K562 (cell line): Measurements from ENCODE around the gene CTBP2. TPM values are rescaled to one million over a fixed set of nuclear protein-coding genes. Genes with fewer than 3 reads are reported as not detected.

Source experiments
- ATAC-seq: fragments of 200-7000 bp; cut with Tn5 transposase; 3 replicates; pipeline ENCODE4 v1.9.1; 2020; ENCODE audit warnings: moderate library complexity
- BruUV-seq: library from RNA; stranded (reverse); fragments of 400-500 nt; replicated peaks from 2 replicates; lab custom pipeline; 2021; lab: Mats Ljungman, UMichigan
- CTCF ChIA-PET: fragments of 300-600 bp; formaldehyde crosslinking; extraction: SDS; loops from one replicate; lab custom pipeline; 2021; ENCODE audit warnings: low intra/inter-chr PET ratio; lab: Yijun Ruan, JAX
- POLR2A ChIA-PET: fragments of 300-600, 350-650 bp; sonication (Branson Sonifier 250); formaldehyde crosslinking; extraction: SDS; loops from one replicate; lab custom pipeline; 2021; ENCODE audit warnings: antibody characterized with exemption, inconsistent platforms; lab: Yijun Ruan, JAX
- DNase-seq, 4 experiments: peaks; one replicate each; pipeline versions ENCODE4 v3.0.0 to v3.0.0-alpha.2; 2011 to 2018; ENCODE audit warnings: low spot score in 3 of 4, mixed read lengths in 3 of 4; ENCODE audit errors: extremely low read depth in 1 of 4
- FAIRE-seq: peaks from 2 replicates; lab custom pipeline; 2011; peaks lifted over from hg19 to GRCh38; lab: Jason Lieb, UNC
- H2AFZ ChIP-seq: 2 replicates; pipeline ENCODE4 v1.6.0; 2011; ENCODE audit warnings: low read depth, low read length, control low read depth, inconsistent platforms
- H3K27ac ChIP-seq: fragments of 200-600 bp; 3 replicates; pipeline ENCODE4 v1.8.0; 2011; ENCODE audit warnings: low read depth, mild to moderate bottlenecking, control low read depth, inconsistent platforms, low read length, moderate library complexity, mixed read lengths; ENCODE audit errors: extremely low read depth
- H3K27me3 ChIP-seq, 2 experiments: fragments of 300-600 bp in 1 of 2; 2 replicates in 1 of 2; 3 replicates in 1 of 2; pipeline versions ENCODE4 v1.6.0 to v1.8.0; 2011; ENCODE audit warnings: inconsistent platforms in 2 of 2, low read length in 2 of 2, mild to moderate bottlenecking in 1 of 2, mixed read lengths in 1 of 2, moderate library complexity in 1 of 2; ENCODE audit not compliant: control insufficient read depth in 2 of 2, insufficient read depth in 2 of 2
- H3K36me3 ChIP-seq: fragments of 300-600 bp; 3 replicates; pipeline ENCODE4 v1.8.0; 2011; ENCODE audit warnings: mild to moderate bottlenecking, low read length, inconsistent platforms; ENCODE audit not compliant: control insufficient read depth, insufficient read depth
- H3K4me1 ChIP-seq, 2 experiments: fragments of 200-600 bp in 1 of 2; replicated peaks in 1 of 2; 2 replicates in 1 of 2; 3 replicates in 1 of 2; pipeline versions ENCODE4 v1.5.1 to v1.8.0; 2011; ENCODE audit warnings: inconsistent platforms in 2 of 2, low read length in 2 of 2, mild to moderate bottlenecking in 1 of 2, mixed read lengths in 1 of 2, moderate library complexity in 1 of 2; ENCODE audit not compliant: control insufficient read depth in 2 of 2, insufficient read depth in 2 of 2
- H3K4me2 ChIP-seq: 2 replicates; pipeline ENCODE4 v1.6.1; 2011; ENCODE audit warnings: low read length, control low read depth, inconsistent platforms, mixed read lengths; ENCODE audit not compliant: insufficient read depth
- H3K4me3 ChIP-seq: fragments of 200-600 bp; sonication (generic), shearing (Covaris generic); 2 replicates; pipeline ENCODE4 v1.5.1; 2016; ENCODE audit warnings: control low read depth, inconsistent platforms
- H3K79me2 ChIP-seq: fragments of 200-600 bp; 3 replicates; pipeline ENCODE4 v1.8.0; 2011; ENCODE audit warnings: low read length, inconsistent platforms; ENCODE audit not compliant: control insufficient read depth, insufficient read depth
- H3K9ac ChIP-seq, 2 experiments: 2 replicates each; pipeline versions ENCODE4 v1.6.0 to v1.6.1; 2011; ENCODE audit warnings: low read depth in 2 of 2, low read length in 2 of 2, control low read depth in 1 of 2, inconsistent platforms in 1 of 2, mild to moderate bottlenecking in 1 of 2, mixed read lengths in 1 of 2; ENCODE audit not compliant: insufficient read depth in 1 of 2
- H3K9me1 ChIP-seq: one replicate; pipeline ENCODE4 v1.6.0; 2011; ENCODE audit warnings: inconsistent platforms, mild to moderate bottlenecking, low read length, moderate library complexity; ENCODE audit not compliant: control insufficient read depth, insufficient read depth
- H3K9me3 ChIP-seq: replicated peaks from 2 replicates; pipeline ENCODE4 v1.5.1; 2011; ENCODE audit warnings: low read depth, low read length, inconsistent platforms; ENCODE audit not compliant: control insufficient read depth, insufficient read depth
- H4K20me1 ChIP-seq: replicated peaks from 2 replicates; pipeline ENCODE4 v1.6.1; 2011; ENCODE audit warnings: low read length, inconsistent platforms, mixed read lengths; ENCODE audit not compliant: control insufficient read depth, insufficient read depth
- COPS2 ChIP-seq: fragments of 450-650 bp; conservative IDR thresholded peaks from 2 replicates; pipeline ENCODE4 v1.6.1; 2016; ENCODE audit warnings: mild to moderate bottlenecking, moderate library complexity
- HIVEP1 ChIP-seq: fragments of 250-450 bp; sonication (Bioruptor Pico); IDR thresholded peaks from 2 replicates; pipeline ENCODE4 v1.4.0; 2020; ENCODE audit warnings: mild to moderate bottlenecking
- HOXB6 ChIP-seq: fragments of 250-450 bp; sonication (Bioruptor Pico); IDR thresholded peaks from 2 replicates; pipeline ENCODE4 v1.5.1; 2022; ENCODE audit warnings: mild to moderate bottlenecking, borderline replicate concordance
- MAZ ChIP-seq, 2 experiments: fragments of 450-650 bp in 1 of 2; sonication (generic) in 1 of 2; formaldehyde crosslinking; IDR thresholded peaks in 1 of 2; conservative IDR thresholded peaks in 1 of 2; 2 replicates each; pipeline versions ENCODE4 v1.4.0 to v1.5.0; 2020; ENCODE audit warnings: mild to moderate bottlenecking in 1 of 2, missing genetic modification reagents in 1 of 2
- RAD21 ChIP-seq, 2 experiments: fragments of 250-450 bp in 1 of 2; fragments of 450-650 bp in 1 of 2; sonication (Bioruptor Pico) in 1 of 2; formaldehyde crosslinking in 1 of 2; IDR thresholded peaks in 1 of 2; conservative IDR thresholded peaks in 1 of 2; 2 replicates each; pipeline versions ENCODE4 v1.4.0 to v1.8.0; 2020 to 2022; ENCODE audit warnings: mild to moderate bottlenecking in 2 of 2, moderate library complexity in 1 of 2
- SNRNP70 ChIP-seq: fragments of 200-400 bp; formaldehyde crosslinking; optimal IDR thresholded peaks from 2 replicates; pipeline ENCODE3; 2017; ENCODE audit warnings: low read depth, low read length
- SP1 ChIP-seq: sonication (generic); formaldehyde crosslinking; IDR thresholded peaks from 2 replicates; pipeline ENCODE4 v1.8.1; 2022; ENCODE audit warnings: mild to moderate bottlenecking, missing genetic modification reagents
- TAF7 ChIP-seq: fragments of 450-650 bp; IDR thresholded peaks from 2 replicates; pipeline ENCODE4 v1.6.1; 2016; ENCODE audit warnings: missing genetic modification characterization, missing compliant biosample characterization
- WHSC1 ChIP-seq: IDR thresholded peaks from one replicate; pipeline ENCODE4 v1.6.1; 2012; ENCODE audit warnings: low read length, control low read depth, inconsistent platforms
- XRCC4 ChIP-seq: IDR thresholded peaks from one replicate; pipeline ENCODE4 v1.6.1; 2011; ENCODE audit not compliant: insufficient read depth, insufficient read length; ENCODE audit errors: extremely low read depth
- ZNF3 ChIP-seq: fragments of 250-450 bp; sonication (Bioruptor Pico); IDR thresholded peaks from 2 replicates; pipeline ENCODE4 v1.5.0; 2021; ENCODE audit warnings: mild to moderate bottlenecking, moderate library complexity
- ZNF324 ChIP-seq: fragments of 250-450 bp; sonication (Bioruptor Pico); IDR thresholded peaks from 2 replicates; pipeline ENCODE4 v1.4.0; 2020; ENCODE audit warnings: mild to moderate bottlenecking
- WGBS: fragments of 100-300 bp; shearing (Covaris generic); methylation state at CpG from one replicate; pipeline ENCODE4 v1.1.6; 2016; ENCODE audit warnings: low coverage, mixed read lengths; ENCODE audit not compliant: insufficient coverage; ENCODE audit errors: missing lambda C conversion rate; 5-methylcytosine and 5-hydroxymethylcytosine counted together
- in situ Hi-C: fragments of 300-500 bp; cut with MboI; formaldehyde crosslinking; loops from 4 replicates; pipeline ENCODE4 v1.15.0; 2018; ENCODE audit warnings: inconsistent platforms, mixed read lengths
- intact Hi-C: fragments of 100-400 bp; cut with micrococcal nuclease; formaldehyde crosslinking; loops from 2 replicates; pipeline ENCODE4 v1.14.2; 2022
- polyA plus RNA-seq, 8 experiments: library from polyadenylated mRNA; depleted of rRNA in 4 of 8; stranded (reverse) in 5 of 8; unstranded in 3 of 8; fragments of >200 nt; fragmentation: Nextera tagmentation in 2 of 8; fragmentation: Illumina TruSeq in 1 of 8; extraction: Ambion mirVana in 2 of 8; extraction: Trizol in 1 of 8; gene quantifications; 2 replicates each; pipeline versions ENCODE4 v1.2.1 to v1.2.3, GENCODE V29; 2011 to 2014; ENCODE audit warnings: inconsistent platforms in 1 of 8, missing spikeins in 1 of 8
- total RNA-seq, 7 experiments: library from RNA; depleted of rRNA in 6 of 7; stranded (reverse); fragments of >200 nt in 6 of 7; fragmentation: Illumina TruSeq in 2 of 7; extraction: Trizol in 2 of 7; gene quantifications; 2 replicates each; pipeline versions ENCODE4 v1.2.1 to v1.2.3, GENCODE V29; 2011 to 2021; ENCODE audit warnings: low replicate concordance in 1 of 7

Gene CTBP2
- total and polyA plus RNA-seq, 9 of the 15 experiments (the other 6 are each of a cell fraction or from before 2014, with no cell fraction given): 1.3 to 8.8 (median 5.1) TPM

GRCh38 chr10:125005312-125006187, 154.8 kb downstream of the CTBP2 start:
- no TSS peak for BruUV-seq
- H3K9ac ChIP-seq: no peak overlapping the region
- no peaks in the 10 kb centered on the region for H3K9me3 ChIP-seq
- POLR2A ChIA-PET: no interaction called here
- no peaks in the 10 kb centered on the region for H3K9me1 ChIP-seq
- no peak overlapping the region for H3K4me3 ChIP-seq
- no peaks in the 10 kb centered on the region for H3K4me1 ChIP-seq
- no peak overlapping the region for H2AFZ ChIP-seq
- no peaks in the 10 kb centered on the region for H4K20me1 ChIP-seq
- H3K36me3 ChIP-seq: no peaks in the 10 kb centered on the region
- no CpG with 5 or more reads among the region's 36 CpGs for WGBS
- CTCF ChIA-PET: no interaction called here
- no peak overlapping the region for H3K4me2 ChIP-seq
- intact Hi-C loops: no loop called here
- DNase-seq (no peak), ATAC-seq (no peak), FAIRE-seq (no peak)
- in situ Hi-C loops: no loop called here
- H3K79me2 ChIP-seq: no peaks in the 10 kb centered on the region
- TF ChIP-seq MAZ (CRISPR knock-in tag; conservative IDR thresholded peaks at IDR 0.05 in 1 of 2, IDR thresholded peaks at IDR 0.05 in 1 of 2) (no peak), ZNF3 (CRISPR knock-in tag) (no peak), SNRNP70 (no peak), COPS2 (no peak), ZNF324 (CRISPR knock-in tag) (no peak), WHSC1 (no peak), TAF7 (no peak), XRCC4 (no peak), HOXB6 (CRISPR knock-in tag) (no peak), HIVEP1 (CRISPR knock-in tag) (no peak), SP1 (CRISPR knock-in tag) (no peak), RAD21 (CRISPR knock-in tag; conservative IDR thresholded peaks at IDR 0.05 in 1 of 2, IDR thresholded peaks at IDR 0.05 in 1 of 2) (no peak)
- no peaks in the 10 kb centered on the region for H3K27me3 ChIP-seq
- H3K27ac ChIP-seq: no peak overlapping the region
